HG03432 (cell line): ENCODE data around the gene OPALIN.

ENCODE experiments used
- ATAC-seq: cut with Tn5 transposase; IDR thresholded peaks from one replicate; pipeline ENCODE4 v1.9.1; 2021; ENCODE audit warnings: mild to moderate bottlenecking, moderate library complexity; ENCODE audit not compliant: unreplicated experiment

The OPALIN gene

DNA sequence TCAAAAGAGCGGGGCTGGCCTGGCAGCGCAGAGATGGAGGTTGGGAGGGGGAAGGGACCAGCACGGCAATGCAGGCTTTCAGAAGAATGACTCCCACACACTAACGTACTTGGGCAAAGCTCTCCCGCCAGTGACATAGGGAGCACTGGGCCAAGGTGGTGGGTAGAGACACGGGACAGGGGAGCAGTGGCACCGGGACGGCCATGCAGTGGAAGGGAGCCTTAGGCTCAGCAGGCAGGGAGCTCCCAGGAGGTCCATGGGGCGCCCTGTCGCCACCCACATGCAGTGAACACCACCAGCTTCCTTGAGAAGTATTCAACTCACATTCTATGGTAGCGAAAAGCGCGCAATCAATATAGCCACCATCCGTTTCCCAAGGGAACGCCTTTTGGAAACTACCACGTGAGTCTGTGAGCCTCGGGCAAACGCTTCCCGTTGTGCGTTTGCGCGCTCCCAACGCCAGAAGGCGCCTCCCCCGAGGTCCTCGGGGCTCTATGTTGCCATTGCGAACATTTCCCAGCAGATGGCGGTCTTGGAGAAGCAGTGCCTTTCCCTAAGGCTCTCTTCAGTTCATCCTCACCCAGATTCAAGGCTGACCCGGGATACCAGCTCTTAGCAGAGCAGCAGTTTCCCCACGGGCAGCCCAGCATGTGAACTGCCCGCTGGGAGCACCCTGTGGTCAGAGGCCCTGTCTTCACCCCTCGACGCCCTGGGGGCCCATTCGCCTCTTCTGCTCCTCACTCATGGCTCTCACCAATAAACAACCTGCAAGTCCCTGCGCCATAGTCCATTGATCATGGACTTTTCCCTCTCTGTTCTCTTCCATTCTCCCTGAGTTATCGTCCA lies 16.4 kb upstream of the OPALIN start:
- peak; percentile 73 for ATAC-seq

DNA sequence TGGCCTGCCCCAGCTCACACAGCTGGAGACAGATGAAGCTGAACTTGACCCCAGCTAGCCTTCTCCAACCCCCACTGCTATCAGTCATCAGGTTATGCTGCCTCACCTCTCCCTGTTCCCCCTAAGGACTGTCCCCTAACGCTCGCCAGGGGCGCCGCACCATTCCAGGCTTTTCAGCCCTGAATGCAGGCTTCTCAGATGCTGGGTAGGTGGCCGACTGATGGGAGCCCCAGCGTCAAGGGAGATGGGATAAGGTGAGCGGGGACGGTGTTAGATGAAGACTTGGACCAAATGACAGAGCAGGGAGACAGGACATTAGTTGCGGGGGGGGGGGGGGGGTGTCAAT lies 15.8 kb upstream of the OPALIN start:
- no peak for ATAC-seq

DNA sequence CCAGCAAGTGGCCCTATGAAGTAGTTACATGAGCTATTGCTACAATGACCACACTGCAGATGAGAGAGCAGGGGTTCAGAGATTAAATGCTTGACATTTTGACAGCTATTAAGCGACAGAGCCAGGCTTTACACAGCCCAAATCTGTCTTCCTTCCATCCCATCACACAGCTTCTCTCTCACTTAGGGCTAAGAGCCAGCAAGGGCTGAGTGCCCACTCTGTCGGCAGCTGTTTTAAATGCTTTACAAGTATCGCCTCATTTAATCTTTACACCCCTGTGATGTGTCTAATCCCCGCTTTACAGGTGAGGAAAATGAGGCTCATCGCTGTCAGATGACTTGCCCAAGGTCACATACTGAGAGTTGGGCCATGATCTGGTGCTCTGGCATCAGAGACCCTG lies 15.2 kb upstream of the OPALIN start:
- ATAC-seq, result no peak

DNA sequence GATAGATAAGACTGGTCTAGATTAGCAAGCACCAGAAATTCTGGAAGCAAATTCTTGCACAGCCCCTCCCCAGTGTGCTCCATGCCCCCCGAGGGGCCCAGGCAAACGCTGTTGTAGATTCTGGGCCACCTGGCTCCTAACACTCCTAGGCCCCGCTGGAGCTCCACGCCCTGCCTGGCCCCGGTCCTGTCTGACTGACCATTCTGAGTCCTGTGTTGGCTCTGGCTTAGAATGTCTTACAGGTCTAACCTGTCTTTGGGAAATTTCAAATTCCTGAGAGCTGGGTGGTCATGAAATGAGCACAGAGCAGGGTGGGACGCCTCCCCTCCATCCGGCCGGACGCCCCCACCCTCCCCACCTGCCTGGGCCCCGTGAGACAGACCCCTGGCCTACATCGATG lies 12.6 kb upstream of the OPALIN start:
- no peak for ATAC-seq

DNA sequence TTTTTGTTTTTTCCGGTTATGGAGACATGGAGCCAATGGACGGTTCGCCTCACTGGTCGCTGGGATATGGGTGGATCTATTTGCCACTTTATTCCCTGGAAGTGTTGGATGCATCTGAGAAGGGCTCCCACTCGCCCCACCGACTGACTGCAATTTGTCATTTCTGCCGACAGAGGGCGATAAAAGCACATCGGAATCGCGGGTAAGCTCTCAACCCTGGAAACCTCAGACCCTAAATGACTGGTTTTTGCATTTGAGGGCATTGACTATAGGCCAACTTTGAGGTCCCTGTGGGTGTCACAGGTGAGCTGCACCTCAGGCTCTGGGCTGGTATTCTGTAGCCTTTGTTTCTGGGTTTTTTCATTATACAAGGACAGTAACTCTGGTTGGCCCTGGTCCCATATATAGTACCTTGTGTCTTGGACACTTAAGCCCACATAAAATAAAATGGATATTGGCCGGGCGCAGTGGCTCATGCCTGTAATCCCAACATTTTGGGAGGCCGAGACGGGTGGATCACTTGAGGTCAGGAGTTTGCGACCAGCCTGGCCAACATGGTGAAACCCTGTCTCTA lies 11.9 kb upstream of the OPALIN start:
- no peak for ATAC-seq

DNA sequence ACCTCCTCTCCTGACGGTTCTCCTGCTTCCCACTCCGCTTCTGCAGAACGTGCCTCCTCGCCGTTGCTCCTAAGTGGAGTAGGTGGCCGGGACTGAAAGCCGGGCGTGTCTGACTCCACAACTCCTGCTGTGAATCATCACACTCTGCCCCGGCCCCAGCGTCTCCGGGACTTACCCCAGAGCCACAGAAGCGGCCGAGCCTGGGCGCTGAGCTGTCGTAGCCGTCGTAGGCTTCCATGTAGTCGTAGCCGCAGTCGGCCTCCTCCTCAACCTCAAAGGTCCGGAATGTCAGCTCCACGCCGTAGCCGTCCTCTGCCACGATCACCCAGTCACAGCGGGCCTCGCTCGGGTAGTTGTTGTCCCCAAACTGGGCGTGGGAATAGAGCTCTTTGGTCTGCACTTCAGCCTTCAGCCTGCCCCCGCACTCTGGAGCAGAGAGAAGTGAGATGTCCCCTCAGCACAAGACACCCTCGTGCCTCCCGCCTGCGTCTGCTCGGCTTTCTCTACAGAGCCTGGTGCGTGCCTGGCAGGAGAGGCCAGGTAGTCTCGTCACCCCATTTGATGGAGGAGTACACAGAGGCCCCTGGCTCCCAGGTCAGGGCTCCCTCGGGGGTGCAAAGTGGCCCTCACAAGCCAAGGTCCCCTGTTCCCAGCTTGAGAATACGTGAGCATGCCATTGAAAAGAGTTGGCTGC lies 11.2 kb upstream of the OPALIN start:
- ATAC-seq, result no peak

DNA sequence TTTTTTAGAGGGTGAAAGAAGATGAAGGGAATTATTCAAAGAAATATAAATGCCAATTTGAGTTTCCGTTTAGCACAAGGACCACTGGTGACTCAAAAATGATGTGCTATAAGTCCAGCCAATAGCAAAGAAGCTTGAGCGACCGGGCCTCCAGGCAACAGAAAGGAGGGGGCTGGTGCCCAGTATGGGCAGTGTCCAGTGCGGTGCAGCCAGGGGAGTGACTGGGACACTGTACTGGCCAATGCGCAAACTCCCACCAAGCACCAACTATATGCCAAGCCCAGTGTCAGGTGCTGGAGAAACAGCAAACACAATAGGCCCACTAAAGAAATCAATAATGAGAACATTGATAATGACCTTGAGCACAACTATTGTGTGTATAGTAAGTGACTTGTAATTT lies 10.2 kb upstream of the OPALIN start:
- ATAC-seq, result no peak

DNA sequence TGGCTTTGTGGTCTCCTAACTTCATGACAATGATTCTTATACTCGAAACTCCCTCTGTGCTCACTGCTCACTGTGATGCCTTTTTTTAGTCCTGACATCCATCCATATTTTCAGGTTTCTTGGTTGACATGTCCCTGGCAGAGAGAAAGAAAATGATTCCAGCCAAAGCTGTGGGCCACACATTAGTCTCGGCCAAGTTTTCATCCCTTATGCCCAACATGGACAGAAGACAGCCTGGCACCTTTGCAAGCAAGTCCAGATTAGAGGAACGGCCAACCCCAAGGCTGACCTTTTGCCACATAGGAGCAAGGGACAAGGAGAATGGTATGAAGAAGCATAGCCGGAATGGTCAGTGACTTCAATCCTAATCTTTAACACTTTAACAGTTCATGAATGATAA lies 8.7 kb upstream of the OPALIN start:
- no peak for ATAC-seq

DNA sequence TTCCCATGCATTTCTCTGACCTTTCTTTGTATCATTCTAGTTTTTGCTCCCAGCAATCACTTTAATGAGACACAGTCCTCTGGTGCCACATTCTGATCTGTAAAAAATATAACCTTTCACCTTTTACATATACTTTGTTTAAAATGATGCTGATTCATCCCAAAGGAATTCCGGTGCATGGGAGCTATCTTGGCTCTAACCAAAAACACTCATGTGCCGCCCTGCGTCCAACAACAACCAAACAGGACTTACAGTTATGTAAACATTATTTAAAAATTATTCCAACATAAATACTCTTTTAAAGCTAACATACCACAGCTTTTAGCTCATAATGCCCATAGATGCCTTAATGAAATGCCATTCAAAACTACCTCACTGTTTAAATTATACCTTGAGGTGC lies 7.7 kb upstream of the OPALIN start:
- no peak for ATAC-seq

DNA sequence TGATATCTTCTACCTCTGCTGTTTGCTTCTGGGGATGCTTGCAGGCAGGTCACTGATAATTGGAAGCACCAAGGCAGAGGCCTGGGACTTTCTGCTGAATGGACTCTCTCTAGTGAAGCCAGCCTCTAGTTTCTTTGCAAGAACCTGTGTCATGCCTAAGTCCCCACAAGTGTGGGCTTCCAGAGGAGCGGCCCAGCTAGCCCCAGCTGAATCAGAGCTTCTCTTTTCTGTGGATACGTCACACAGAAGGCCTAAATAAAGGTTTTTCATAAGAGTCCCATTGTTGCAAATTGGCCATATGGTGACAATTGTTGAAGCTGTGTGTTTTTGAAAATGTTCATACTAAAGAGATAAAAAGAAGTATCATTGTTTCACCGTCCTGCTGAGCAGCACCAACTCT lies 6.8 kb upstream of the OPALIN start:
- ATAC-seq, result no peak

DNA sequence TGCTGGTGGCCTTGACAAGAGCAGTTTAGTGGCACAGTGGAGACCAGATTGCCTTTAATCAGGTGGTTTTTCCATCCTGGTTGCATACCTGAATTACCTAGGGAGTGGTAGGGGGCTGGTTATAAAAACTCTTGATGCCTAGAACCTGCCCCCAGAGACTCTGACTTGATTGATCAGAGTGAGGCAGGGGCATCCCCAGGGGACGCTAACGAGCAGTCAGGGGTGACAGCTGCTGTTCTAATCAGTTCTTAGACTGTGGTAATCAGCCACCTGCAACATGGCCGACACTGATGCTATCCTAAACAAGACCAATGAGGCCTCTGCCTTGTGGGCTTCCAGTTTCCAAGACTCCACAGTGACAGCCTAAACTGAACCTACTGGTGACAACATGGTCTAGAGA lies 2.0 kb upstream of the OPALIN start:
- ATAC-seq, result no peak

DNA sequence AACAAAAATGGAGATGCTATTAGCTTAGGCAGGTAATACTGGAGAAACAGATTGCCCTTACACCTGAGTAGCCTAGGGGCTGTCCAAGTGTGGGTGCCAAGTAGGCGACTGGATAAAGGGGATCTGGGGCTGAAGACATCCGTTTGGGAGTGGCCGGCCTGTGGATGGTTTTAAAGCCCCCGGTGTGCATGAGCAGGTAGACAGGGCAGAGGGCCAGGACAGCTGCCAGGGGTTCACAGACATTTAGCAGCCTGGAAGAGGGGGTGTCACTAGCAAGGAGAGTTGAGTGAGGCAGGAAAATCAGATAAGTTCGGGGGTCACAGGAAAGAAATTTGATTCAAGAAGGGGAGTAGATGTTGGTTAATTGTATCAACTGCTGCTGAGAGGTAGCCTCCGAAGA lies 1.5 kb upstream of the OPALIN start:
- no peak for ATAC-seq

DNA sequence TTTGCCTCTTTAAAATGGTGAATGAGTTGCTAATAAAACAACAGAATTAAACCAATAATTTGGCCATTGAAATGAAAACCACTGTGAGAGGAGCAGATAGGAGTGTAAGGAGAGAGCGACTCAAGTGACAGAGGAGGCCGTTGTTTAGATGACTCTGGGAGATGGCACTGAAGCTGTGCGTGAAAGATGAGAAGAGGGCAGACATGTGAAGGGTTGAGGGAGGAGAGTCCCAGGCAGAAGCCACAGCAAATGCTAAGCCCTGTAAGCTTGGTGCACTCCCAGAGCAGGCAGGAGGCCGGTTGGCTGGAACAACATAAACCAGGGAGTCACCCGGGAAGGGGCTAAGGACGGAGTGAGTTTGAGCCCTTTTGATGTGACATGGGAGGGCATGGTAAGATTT lies 814 bp upstream of the OPALIN start:
- no peak for ATAC-seq

DNA sequence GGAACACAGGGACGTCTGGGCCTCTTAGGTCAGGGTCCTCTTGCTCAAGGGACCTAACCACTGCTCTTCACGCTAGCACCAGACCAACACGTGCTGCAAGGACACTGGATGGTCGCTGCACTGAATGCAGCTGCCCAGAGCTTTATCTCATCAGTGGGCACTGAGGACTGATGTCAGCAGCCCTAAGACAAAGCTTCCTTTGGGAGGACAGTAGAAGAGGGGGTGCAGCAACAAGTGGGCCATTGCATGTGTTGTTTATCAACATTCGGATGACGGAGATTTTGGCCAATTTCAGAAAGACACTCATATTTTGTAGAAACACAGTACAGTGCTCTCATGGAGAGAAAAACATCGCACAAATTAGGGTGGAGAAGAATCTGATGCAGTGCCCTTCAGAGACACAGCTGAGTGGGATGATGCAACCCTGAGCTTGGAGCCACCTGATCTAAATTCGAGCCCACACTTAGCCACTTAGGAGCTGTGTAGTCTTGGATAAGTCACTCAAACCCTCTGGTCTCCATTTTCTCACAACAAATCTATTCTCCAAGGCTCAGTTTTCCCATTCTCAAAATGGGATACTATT lies 1.7 kb downstream of the OPALIN start:
- no peak for ATAC-seq

DNA sequence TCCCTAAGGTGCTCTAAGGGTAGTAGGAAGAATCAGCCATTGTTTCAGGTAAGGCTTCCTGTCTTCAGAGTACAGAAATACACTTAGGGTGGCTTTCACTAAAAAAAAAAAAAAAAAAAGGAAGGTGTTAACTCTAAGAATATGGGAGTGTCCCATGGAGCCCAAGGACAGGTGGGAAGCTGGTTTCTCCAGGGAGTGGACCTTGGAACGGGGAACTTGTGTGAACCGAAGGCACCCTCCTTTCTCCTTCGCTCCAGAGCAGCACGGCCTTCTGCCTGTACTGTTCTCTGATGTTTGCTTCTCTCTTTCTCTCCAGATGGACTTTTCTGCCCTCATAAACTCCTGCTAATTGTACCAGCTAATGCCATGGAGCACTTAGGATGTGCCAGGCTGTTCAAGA lies 6.2 kb downstream of the OPALIN start:
- ATAC-seq, result no peak

DNA sequence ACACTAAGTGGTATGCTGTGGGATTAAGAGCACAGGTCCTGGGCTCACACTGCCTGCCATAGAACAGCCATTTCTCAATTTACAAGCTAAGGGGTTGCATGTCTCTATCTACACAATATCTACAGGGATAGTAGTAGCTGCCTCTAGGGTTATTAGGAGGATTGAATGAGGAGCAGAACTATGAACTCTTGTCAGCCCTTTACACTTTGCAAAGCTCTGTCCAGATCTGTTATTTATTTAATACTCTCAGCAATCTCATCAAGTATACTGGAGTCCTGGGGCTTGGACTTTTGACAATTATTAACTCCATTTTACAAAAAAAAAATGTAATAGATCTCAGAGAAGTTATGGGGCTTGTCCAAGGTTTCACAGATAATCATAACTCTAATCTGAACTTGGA lies 6.8 kb downstream of the OPALIN start:
- ATAC-seq, result no peak

DNA sequence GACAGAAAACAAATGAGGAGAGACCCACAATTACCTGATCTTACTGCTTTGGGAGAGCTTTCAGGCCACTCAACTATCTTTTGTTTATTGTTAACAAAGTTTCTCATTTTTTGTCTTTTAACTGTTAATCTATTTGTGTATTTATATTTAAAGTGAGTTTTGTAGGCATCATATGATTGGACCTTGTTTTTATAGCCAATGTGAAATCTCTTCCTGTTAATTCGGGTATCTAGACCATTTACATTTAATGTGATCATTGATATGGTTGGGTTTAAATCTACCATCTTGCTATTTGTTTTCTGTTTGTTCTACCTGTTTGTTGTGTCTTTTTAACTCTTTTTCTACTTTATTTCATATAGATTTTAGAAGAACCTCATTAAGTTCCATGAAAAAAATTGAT lies 12.5 kb downstream of the OPALIN start:
- ATAC-seq, result no peak

DNA sequence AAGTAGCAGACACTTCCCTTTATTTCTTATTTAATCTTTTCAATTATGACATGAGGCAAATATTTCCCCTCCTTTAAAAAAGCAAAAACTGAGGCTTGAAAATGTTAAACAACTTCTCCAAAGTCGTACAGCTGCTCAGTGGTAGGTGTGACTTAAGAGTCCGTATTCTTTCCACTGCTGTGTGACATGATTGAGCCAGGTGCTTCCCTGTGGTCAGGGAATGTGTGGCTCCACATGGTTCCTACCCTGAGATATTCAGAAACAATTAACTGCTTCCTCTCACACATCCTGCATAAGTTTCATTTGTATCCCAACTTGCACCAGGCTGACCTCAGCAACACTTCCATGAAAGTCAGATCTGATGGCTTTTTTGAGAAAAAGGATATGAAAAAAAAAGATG lies 13.6 kb downstream of the OPALIN start:
- no peak for ATAC-seq

DNA sequence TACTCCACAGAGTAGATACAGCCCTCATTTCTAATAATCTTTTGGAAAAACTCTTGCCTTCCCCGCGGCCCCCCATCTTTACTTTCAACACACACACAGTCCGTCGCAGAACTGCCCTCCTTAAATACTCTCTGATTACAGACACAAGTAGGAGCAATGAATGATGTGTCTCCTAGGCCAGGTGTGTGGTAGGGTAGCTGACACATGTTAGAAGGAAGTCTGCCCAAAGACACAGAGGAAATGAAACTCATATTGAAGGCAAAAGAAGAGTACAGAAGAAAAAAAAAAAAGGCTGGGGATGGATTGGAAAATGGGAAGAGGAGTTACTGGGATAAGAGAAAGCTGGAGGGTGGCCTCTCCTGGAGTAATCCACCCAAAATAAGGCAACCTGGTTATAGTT lies 14.6 kb downstream of the OPALIN start:
- no peak for ATAC-seq

DNA sequence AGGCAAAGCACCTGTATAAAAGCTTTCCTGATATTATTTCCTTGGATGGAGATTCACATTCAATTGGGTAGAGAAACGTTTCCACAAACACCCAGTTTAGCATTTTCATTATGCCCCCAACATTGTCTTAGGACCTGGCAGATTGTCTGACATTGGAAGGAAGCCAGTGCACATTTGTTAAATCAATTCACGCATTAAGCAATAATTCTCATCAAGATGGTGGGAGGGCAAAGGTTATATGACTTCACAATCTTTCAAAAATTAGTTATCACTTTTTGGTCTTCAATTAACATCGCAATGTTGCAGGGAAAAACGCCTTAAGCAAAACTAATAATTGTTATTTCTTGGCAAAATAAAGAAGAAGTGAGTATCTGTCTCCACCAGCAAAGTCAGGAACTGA lies 16.4 kb downstream of the OPALIN start:
- no peak for ATAC-seq

DNA sequence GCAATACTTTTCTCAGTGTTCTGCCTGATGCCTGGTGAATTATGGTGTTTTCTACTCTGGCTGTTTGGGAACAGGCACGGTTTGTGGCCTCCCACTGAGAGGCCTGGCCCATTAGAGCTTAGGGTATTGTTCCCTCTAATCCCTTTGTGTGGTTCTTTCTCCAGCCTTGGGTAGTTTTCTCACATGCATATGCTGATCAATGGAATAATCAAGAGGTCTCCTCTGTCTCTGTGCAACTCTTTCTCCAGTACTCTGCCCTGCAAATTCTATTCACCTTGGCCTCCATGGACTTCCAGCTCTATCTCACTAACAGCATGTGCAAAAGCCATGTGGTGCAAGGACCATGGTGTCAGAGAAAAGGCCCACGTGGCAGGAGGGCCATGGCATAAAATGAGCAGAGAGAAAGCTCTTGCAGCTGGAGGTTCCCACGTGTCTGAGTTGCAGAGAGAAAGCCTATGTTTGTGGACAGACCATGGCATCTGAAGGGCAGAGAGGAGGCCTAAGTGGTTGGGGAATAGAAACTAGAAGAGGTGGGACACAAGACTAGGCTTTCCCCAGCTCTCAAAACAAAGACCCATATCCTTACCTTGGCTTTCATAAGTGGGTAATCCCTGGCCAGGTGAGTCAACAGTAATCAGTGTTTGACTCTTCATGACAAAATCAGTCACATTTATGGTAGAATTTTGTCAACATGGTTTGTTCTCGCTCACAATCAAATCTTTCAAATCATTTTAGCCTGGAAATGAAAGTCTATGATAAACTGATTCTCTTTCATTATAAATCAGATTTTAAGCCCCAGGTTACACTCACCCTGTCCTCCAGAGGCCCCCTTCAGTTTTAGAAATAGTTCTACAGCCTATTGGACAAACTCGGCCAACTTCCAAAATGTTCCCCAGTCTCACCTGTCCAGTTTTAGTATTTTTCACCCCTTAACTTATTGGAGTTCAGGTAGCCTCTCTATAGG lies 17.3 kb downstream of the OPALIN start:
- ATAC-seq, result no peak
